ENCODE measurements around the gene KIRREL2.

Gene KIRREL2

DNA sequence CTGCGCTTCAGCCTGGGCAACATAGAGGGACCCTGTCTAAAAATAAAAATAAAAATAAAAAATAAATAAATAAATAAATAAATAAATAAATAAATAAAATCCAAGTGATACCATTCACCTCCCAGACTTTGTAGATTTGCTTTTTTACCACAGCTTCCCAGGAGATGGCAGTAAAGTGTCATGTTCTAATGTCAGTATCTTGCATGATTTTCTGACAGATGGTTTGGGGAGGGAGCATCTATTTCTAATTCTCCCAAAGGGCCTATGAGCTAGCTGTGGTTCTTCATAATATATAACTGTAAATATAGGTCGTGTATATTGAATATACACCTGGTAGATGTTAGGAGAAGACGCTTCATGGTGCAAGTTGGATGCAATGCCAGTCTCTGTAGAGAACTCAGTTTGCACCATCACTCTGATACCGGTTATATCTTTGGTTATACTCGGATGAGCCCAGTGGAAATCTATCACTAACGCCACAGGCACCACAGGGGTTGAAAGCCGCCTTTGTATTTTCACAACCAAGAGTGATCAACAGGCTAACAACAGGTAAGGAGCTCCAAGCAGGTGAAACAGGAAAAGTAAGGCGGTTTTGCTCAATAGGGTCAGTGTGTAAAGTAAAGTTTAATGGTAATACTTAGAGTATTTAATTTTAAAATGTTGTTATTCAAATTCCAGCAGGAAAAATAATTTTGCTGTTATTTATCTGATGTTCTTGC, 25.6 kb downstream of the KIRREL2 start:
- no peak overlapping the region for H3K4me3 ChIP-seq (ENCODE audit: low read depth in 1 of 2, low read length in 1 of 2)
- H3K27me3 ChIP-seq = peaks cover 37% of the 10 kb centered on the region
- peaks cover 5% of the 10 kb centered on the region in 2 experiments for H3K4me1 ChIP-seq (ENCODE audit: control insufficient read depth in 1 of 2, insufficient read depth in 1 of 2, low read depth in 1 of 2, low read length in 1 of 2)
- H3K27ac ChIP-seq = peak overlapping the region; percentile 36
- peaks cover 17% of the 10 kb centered on the region for H3K36me3 ChIP-seq
- no peaks in the 10 kb centered on the region for H3K9me3 ChIP-seq
- TF ChIP-seq, protein P1, sequence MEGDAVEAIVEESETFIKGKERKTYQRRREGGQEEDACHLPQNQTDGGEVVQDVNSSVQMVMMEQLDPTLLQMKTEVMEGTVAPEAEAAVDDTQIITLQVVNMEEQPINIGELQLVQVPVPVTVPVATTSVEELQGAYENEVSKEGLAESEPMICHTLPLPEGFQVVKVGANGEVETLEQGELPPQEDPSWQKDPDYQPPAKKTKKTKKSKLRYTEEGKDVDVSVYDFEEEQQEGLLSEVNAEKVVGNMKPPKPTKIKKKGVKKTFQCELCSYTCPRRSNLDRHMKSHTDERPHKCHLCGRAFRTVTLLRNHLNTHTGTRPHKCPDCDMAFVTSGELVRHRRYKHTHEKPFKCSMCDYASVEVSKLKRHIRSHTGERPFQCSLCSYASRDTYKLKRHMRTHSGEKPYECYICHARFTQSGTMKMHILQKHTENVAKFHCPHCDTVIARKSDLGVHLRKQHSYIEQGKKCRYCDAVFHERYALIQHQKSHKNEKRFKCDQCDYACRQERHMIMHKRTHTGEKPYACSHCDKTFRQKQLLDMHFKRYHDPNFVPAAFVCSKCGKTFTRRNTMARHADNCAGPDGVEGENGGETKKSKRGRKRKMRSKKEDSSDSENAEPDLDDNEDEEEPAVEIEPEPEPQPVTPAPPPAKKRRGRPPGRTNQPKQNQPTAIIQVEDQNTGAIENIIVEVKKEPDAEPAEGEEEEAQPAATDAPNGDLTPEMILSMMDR (IDR thresholded peaks at IDR 0.05) = peak; percentile 69

DNA sequence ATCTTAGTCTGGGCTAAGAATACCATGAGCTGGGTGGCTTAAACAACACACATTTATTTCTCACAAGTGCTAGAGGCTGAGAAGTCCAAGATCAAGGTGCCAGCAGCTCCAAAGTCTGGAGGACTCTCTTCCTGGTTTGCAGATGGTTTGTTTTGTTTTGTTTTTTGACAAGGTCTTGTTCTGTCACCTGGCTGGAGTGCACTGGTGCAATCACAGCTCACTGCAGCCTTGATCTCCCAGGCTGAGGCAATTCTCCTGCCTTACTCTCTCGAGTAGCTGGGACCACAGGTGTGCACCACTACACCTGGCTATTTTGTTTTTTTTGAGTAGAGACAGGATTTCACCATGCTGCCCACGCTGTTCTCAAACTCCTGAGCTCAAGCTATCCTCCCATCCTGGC, 27.2 kb downstream of the KIRREL2 start:
- Histone ChIP-seq H3K9me3 (peaks cover 7% of the 10 kb centered on the region), H3K4me1 (ENCODE audit: control insufficient read depth in 1 of 2, insufficient read depth in 1 of 2, low read depth in 1 of 2, low read length in 1 of 2) (peaks cover 5% of the 10 kb centered on the region in 2 experiments), H3K36me3 (peaks cover 33% of the 10 kb centered on the region), H3K27ac (no peak overlapping the region), H3K4me3 (ENCODE audit: low read depth in 1 of 2, low read length in 1 of 2) (no peak overlapping the region), H3K27me3 (peaks cover 21% of the 10 kb centered on the region)
- TF ChIP-seq, protein P1 (IDR thresholded peaks at IDR 0.05) = no peak

DNA sequence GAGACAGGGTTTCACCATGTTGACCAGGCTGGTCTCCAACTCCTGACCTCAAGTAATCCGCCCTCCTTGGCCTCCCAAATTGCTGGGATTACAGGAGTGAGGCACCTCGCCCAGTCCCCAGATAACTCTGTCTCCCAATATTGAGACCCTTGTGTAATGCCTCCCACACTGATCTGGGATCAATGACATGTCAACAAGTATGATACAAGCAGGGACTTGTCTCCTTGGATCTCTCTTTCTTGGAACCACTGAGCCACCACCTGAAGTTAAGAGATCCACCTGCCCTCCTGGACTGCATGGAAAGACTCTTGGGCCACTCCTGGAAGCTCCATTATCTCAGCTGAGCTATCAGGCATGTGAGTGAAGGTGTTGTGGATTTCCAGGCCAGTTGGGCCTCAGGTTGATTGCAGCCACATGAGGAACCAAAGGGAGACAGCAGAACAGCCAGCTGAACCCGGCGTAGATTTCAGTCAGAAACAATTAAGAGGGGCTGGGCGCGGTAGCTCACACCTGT, 28.6 kb downstream of the KIRREL2 start:
- TF ChIP-seq, protein P1 (IDR thresholded peaks at IDR 0.05) = no peak
- Histone ChIP-seq H3K9me3 (peaks cover 7% of the 10 kb centered on the region), H3K4me1 (ENCODE audit: control insufficient read depth in 1 of 2, insufficient read depth in 1 of 2, low read depth in 1 of 2, low read length in 1 of 2) (peaks cover 5% of the 10 kb centered on the region in 2 experiments), H3K27me3 (peaks cover 7% of the 10 kb centered on the region), H3K27ac (peak overlapping the region; percentile 58), H3K4me3 (ENCODE audit: low read depth in 1 of 2, low read length in 1 of 2) (no peak overlapping the region), H3K36me3 (peaks cover 47% of the 10 kb centered on the region)

DNA sequence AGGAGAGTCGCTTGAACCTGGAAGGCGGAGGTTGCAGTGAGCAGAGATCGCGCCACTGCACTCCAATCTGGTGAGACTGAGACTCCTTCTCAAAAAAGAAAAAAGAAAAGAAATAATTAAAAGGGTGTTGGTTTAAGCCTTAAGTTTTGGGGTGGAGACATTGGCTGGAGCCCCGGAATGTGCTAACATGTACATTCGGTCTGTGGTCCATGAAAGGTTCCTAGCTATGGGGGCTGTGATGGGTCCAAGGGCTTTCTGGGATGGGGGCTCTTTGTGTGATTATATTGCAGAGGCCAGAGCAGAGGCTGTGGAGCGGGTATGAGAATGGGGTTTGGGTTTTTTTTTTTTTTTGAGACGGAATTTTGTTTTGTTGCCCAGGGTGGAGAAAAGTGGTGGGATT, 29.2 kb downstream of the KIRREL2 start:
- Histone ChIP-seq H3K9me3 (peaks cover 7% of the 10 kb centered on the region), H3K4me1 (ENCODE audit: control insufficient read depth in 1 of 2, insufficient read depth in 1 of 2, low read depth in 1 of 2, low read length in 1 of 2) (peaks cover 5% of the 10 kb centered on the region in 2 experiments), H3K4me3 (ENCODE audit: low read depth in 1 of 2, low read length in 1 of 2) (no peak overlapping the region), H3K27ac (peak overlapping the region; percentile 58), H3K27me3 (peaks cover 4% of the 10 kb centered on the region), H3K36me3 (peaks cover 53% of the 10 kb centered on the region)
- TF ChIP-seq, protein P1 (IDR thresholded peaks at IDR 0.05) = no peak

DNA sequence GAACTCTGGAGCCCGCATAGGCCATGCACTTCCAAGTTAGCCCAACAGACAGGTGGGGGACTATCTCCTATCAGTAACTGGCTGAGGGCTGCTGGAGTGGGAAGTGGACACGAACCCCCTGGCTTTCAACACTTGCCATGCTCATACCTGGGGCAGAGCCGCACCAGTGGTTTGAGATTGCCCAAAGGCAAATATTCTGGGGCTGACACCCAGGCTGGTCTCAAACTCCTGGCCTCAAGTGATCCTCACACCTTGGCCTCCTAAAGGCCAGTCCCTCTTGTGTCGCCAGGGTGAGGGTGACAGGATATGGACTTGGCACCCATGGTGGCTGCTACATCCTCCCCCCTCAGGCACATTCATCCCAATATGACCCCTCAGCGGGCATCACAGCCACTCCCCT, 30.5 kb downstream of the KIRREL2 start:
- peaks cover 3 to 4% of the 10 kb centered on the region in 2 experiments for H3K4me1 ChIP-seq (ENCODE audit: control insufficient read depth in 1 of 2, insufficient read depth in 1 of 2, low read depth in 1 of 2, low read length in 1 of 2)
- H3K27me3 ChIP-seq = no peaks in the 10 kb centered on the region
- peaks cover 65% of the 10 kb centered on the region for H3K36me3 ChIP-seq

More for the DNA sequence above, 30.5 kb downstream of the KIRREL2 start:
- Histone ChIP-seq H3K9me3 (peaks cover 7% of the 10 kb centered on the region), H3K27ac (peak overlapping the region; percentile 61), H3K4me3 (ENCODE audit: low read depth in 1 of 2, low read length in 1 of 2) (no peak overlapping the region)
- TF ChIP-seq, protein P1 (IDR thresholded peaks at IDR 0.05) = no peak

Measured in neutrophil (primary cell).